ENCODE results near the gene ABHD11.

DNA sequence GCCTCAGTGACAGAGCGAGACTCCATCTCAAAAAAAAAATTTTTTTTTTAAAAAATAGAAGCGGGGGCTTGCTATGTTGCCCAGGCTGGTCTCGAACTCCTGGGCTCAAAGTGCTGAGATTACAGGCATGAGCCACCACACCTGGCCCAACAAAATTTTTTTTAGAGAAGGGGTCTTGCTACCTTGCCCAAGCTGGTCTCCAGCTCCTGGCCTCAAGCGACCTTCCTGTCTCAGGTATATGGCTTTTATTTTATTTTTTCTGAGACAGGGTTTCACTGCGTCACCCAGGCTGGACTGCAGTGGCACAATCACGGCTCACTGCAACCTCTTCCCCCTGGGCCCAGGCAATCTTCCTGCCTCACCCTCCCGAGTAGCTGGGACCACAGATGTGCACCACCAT, 1.6 kb upstream of the ABHD11 start:
- TF ChIP-seq, protein P1, sequence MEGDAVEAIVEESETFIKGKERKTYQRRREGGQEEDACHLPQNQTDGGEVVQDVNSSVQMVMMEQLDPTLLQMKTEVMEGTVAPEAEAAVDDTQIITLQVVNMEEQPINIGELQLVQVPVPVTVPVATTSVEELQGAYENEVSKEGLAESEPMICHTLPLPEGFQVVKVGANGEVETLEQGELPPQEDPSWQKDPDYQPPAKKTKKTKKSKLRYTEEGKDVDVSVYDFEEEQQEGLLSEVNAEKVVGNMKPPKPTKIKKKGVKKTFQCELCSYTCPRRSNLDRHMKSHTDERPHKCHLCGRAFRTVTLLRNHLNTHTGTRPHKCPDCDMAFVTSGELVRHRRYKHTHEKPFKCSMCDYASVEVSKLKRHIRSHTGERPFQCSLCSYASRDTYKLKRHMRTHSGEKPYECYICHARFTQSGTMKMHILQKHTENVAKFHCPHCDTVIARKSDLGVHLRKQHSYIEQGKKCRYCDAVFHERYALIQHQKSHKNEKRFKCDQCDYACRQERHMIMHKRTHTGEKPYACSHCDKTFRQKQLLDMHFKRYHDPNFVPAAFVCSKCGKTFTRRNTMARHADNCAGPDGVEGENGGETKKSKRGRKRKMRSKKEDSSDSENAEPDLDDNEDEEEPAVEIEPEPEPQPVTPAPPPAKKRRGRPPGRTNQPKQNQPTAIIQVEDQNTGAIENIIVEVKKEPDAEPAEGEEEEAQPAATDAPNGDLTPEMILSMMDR (IDR thresholded peaks at IDR 0.05) = no peak
- no peak for TF ChIP-seq POLR2A (IDR thresholded peaks at IDR 0.05)

Data from heart left ventricle (tissue), 13 donors.